Activated CD4-positive, alpha-beta T cell treated with anti-CD3 and anti-CD28 coated beads, Interleukin-10, Interleukin-2, amounts not matched to agents 100 ng/mL and 50 ng/mL, durations not matched to agents 16 hours and 8 hours (primary cell): ENCODE results near the gene HSFX3.

ENCODE experiments used
- DNase-seq: peaks from one replicate; pipeline ENCODE4 v3.0.0-alpha.2; 2020

The HSFX3 gene

DNA sequence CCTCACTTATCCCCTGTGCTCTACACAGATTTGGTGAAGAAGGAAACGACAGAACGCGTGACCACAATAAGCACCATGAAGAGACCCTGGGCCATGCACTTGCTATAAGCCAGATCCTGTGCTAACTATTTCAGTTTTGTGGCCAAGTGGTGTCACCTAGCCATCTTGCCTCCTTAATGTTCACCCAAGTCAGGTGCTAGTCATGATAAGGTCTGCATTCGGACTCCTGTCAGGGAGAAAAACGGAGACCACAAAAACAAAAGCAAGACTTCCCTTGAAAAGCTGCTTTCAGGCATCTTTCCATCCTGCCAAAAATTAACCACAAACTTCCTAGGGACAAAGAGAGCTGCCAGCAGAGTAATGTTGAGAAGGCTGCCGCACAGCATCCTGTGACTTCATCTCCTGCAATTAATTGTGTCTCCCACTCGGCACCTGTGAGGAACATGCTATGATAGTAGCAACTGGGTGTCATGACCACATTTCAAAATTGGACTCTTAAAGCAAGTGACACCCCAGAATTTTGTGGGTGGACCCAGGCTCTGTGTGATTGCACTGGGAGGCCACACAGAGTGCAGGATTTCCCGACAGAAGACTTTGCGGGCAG is 35.8 kb downstream of the HSFX3 start:
- no peak for DNase-seq

DNA sequence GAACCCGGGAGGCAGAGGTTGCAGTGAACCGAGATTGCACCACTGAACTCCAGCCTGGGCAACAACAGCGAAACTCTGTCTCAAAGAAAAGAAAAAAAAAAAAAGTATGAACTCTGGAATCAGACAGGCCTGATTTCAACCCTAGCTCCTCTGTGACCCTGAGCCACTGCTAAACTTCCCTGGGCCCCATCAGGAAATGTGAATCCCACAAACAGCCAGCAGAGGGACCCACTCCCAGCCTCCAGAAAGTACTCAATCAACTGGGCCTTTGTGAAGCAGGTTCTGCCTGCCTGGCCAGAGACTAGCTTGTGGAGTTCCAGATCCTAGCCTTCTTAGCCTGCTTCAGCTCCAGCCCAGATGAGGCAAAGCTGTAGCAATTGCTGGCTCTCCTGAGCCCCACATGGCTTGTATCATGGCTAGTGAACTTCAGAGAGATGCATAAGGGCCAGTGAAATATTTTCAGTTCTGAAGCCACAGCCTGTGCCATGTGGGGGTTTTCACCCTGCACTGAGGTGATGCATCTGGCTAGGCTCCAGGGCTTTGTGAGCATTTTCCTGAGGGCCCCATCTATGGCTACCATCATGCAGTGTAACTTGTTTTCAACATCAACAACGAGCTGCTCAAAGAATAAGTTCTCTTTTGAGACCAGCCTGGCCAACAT is 37.4 kb downstream of the HSFX3 start:
- peak; percentile 73 for DNase-seq

- no peak for DNase-seq
Measured at GRCh38 chrX:149511081-149511480, 38.6 kb downstream of the HSFX3 start.

- DNase-seq: no peak
Measured at GRCh38 chrX:149510386-149510785, 39.3 kb downstream of the HSFX3 start.

DNA sequence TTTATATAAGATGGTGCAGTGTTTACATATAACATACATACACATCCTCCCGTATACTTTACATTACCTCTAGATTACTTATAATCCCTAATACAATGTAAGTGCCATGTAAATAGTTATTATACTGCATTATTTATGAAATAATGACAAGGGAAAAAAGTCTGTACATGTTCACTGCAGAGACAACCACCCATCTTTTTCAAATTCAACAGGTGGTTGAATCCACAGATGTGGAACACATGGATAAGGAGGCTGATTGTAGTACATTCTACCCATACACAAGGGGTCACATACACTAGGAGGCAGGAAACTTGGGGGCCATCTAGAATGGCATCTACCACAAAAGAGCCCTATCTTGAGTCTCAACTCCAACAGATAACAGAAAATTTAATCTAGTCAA is 41.3 kb downstream of the HSFX3 start:
- DNase-seq: no peak

GRCh38 chrX:149506349-149506748 is 43.4 kb downstream of the HSFX3 start:
- no peak for DNase-seq

DNA sequence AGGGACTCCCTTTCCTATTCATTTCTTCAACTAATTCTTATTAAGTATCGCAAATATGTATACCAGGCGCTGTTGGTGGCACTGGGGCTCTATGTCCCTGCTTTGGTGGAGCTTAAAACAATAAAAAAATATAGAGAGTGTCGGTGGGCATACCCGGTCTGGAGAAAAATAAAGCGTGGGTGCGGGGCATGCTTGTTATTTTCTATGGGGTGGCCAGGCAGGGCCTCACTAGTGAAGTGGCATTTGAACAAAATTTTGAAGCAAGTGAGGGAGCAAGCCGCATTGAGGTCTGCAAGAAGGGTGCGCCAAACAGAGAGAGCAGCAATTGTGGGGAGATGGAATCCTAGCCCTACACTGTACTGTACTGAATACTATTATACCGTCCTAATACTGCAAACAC is 44.1 kb downstream of the HSFX3 start:
- DNase-seq: no peak

GRCh38 chrX:149504915-149505651 is 44.6 kb downstream of the HSFX3 start, which contains the start of gene IDS:
TSS of gene IDS (minus strand) at chrX:149505306. CDS start at chrX:149505137, 169 bp downstream.
- DNase-seq: peak; percentile 91

GRCh38 chrX:149504226-149504914 is 45.4 kb downstream of the HSFX3 start:
- DNase-seq: peak; percentile 84

GRCh38 chrX:149503446-149503845 is 46.3 kb downstream of the HSFX3 start:
- peak; percentile 84 for DNase-seq

- peak; percentile 47 for DNase-seq
Measured at GRCh38 chrX:149502923-149503322, 46.8 kb downstream of the HSFX3 start.

DNA sequence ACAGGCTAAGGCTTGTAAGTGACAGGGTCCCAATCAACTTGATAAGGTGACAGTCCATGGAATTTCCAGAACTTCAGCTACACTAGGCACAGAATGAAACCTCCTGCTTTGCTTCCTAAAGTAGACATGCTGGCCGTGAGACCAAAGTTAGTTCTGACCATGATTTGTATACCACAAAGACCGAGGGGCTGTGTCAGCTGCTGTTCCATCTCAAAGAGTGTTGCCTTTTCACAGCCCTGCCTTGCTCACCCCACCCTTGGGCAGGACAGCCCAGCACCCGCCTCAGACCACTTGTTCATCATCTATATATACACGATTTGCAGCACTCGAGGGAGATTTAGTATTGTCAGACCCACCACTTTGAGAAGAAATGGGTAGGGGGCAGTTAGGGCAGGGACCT is 50.0 kb downstream of the HSFX3 start:
- DNase-seq: no peak

GRCh38 chrX:149498767-149499166 is 51.0 kb downstream of the HSFX3 start:
- DNase-seq: no peak
